MM.1S (cell line): ENCODE data around the gene PLD6.

Experiments used
- DNase-seq: peaks from one replicate; pipeline ENCODE4 v3.0.0-alpha.2; 2015
- H2AFZ ChIP-seq: fragments of 300-600 bp; sonication (generic); 2 replicates; pipeline ENCODE4 v1.6.0; 2016; ENCODE audit warnings: antibody characterized with exemption, low read length
- H3F3A ChIP-seq: fragments of 300-600 bp; sonication (generic); 2 replicates; pipeline ENCODE4 v1.6.1; 2016; ENCODE audit warnings: mild to moderate bottlenecking, antibody characterized with exemption, low read length, moderate library complexity, mixed read lengths; ENCODE audit not compliant: insufficient read depth
- H3K27ac ChIP-seq: fragments of 300-600 bp; sonication (generic); 2 replicates; pipeline ENCODE4 v1.5.1; 2016; ENCODE audit warnings: mild to moderate bottlenecking, low read length
- H3K27me3 ChIP-seq: fragments of 300-600 bp; sonication (generic); replicated peaks from 2 replicates; pipeline ENCODE4 v1.6.0; 2016; ENCODE audit warnings: low read length; ENCODE audit not compliant: insufficient read depth
- H3K36me3 ChIP-seq: fragments of 300-600 bp; sonication (generic); replicated peaks from 2 replicates; pipeline ENCODE4 v1.6.1; 2016; ENCODE audit warnings: mild to moderate bottlenecking, low read length, mixed read lengths; ENCODE audit not compliant: insufficient read depth
- H3K4me1 ChIP-seq: fragments of 300-600 bp; sonication (generic); 2 replicates; pipeline ENCODE4 v1.6.1; 2016; ENCODE audit warnings: low read length, mixed read lengths
- H3K4me2 ChIP-seq: fragments of 300-600 bp; sonication (generic); 2 replicates; pipeline ENCODE4 v1.6.0; 2016; ENCODE audit warnings: low read depth, low read length
- H3K4me3 ChIP-seq: fragments of 300-600 bp; sonication (generic); 2 replicates; pipeline ENCODE4 v1.5.1; 2016; ENCODE audit warnings: low read length, mixed read lengths
- H3K79me2 ChIP-seq: fragments of 300-600 bp; sonication (generic); 2 replicates; pipeline ENCODE4 v1.6.1; 2016; ENCODE audit warnings: mixed run types, low read length, mixed read lengths
- H3K9ac ChIP-seq: fragments of 300-600 bp; sonication (generic); 2 replicates; pipeline ENCODE4 v1.6.1; 2016; ENCODE audit warnings: low read length, mixed read lengths
- H3K9me2 ChIP-seq: fragments of 300-600 bp; sonication (generic); replicated peaks from 2 replicates; pipeline ENCODE4 v1.6.1; 2016; ENCODE audit warnings: mild to moderate bottlenecking, low read length, mixed read lengths; ENCODE audit not compliant: insufficient read depth
- H3K9me3 ChIP-seq: fragments of 300-600 bp; sonication (generic); replicated peaks from 2 replicates; pipeline ENCODE4 v1.6.1; 2016; ENCODE audit warnings: mild to moderate bottlenecking, low read length, mixed read lengths; ENCODE audit not compliant: insufficient read depth
- H4K20me1 ChIP-seq: fragments of 300-600 bp; sonication (generic); 2 replicates; pipeline ENCODE4 v1.6.1; 2016; ENCODE audit warnings: mild to moderate bottlenecking, low read length, moderate library complexity, mixed read lengths; ENCODE audit not compliant: insufficient read depth
- EZH2 ChIP-seq: fragments of 300-600 bp; sonication (generic); optimal IDR thresholded peaks from 2 replicates; pipeline ENCODE3; 2017; ENCODE audit warnings: low read depth, mild to moderate bottlenecking, antibody characterized with exemption, low read length, mixed read lengths
- EZH2phosphoT487 ChIP-seq: fragments of 300-600 bp; sonication (generic); IDR thresholded peaks from 2 replicates; pipeline ENCODE4 v1.6.1; 2018; ENCODE audit warnings: antibody characterized with exemption, low read length
- TF ChIP-seq, protein P1 (sequence below): fragments of 300-600 bp; sonication (generic); IDR thresholded peaks from 2 replicates; pipeline ENCODE4 v1.5.1; 2016; ENCODE audit warnings: antibody characterized with exemption, low read length, mixed read lengths

The PLD6 gene

DNA sequence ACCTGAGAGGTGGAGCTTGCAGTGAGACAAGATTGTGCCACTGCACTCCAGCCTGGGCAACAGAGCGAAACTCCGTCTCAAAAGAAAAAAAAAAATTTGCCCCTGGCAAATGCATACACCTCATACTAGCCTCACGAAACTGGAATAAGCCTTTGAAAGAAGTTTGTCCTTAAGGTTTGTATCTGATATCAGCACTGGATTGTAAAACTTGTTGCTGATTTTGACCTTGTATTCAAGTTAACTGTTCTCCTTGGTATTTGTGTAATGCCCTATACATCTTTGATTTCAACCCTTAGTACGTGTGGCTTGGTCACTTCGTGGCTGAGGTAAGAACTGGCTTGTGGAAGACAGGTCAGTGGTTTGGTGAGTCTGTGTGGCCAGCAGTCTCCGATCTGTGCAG lies 37.0 kb upstream of the PLD6 start:
- no peak for TF ChIP-seq EZH2phosphoT487
- TF ChIP-seq EZH2: no peak
- Histone ChIP-seq H3K27me3 (no peaks in the 10 kb centered on the region), H2AFZ (no peak overlapping the region), H3K4me1 (peaks cover 15% of the 10 kb centered on the region), H4K20me1 (no peaks in the 10 kb centered on the region), H3K9me3 (no peaks in the 10 kb centered on the region), H3F3A (peaks cover 15% of the 10 kb centered on the region), H3K9ac (no peak overlapping the region), H3K27ac (no peak overlapping the region), H3K79me2 (no peaks in the 10 kb centered on the region), H3K36me3 (peaks cover 10% of the 10 kb centered on the region; the same call in 1 of the 2 replicates), H3K4me2 (no peak overlapping the region), H3K4me3 (no peak overlapping the region), H3K9me2 (no peaks in the 10 kb centered on the region)
- DNase-seq: no peak

DNA sequence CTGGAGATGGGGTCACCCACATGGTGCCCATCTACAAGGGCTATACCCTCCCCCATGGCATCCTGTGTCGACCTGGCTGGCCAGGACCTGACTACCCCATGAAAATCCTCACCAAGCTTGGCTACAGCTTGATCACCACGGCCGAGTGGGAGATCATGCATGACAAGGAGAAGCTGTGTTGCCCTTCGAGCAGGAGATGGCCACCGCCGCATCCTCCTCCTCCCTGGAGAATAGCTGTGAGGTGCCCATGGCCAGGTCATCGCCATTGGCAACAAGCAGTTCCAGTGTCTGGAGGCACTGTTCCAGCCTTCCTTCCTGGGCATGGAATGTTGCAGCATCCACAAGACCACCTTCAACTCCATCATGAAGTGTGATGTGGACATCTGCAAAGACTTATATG lies 36.1 kb upstream of the PLD6 start:
- Histone ChIP-seq H3F3A (peaks cover 18% of the 10 kb centered on the region), H3K9ac (no peak overlapping the region), H2AFZ (no peak overlapping the region), H3K4me3 (no peak overlapping the region), H3K79me2 (no peaks in the 10 kb centered on the region), H3K4me2 (no peak overlapping the region), H3K27me3 (no peaks in the 10 kb centered on the region), H3K9me3 (no peaks in the 10 kb centered on the region), H4K20me1 (no peaks in the 10 kb centered on the region), H3K36me3 (peaks cover 9% of the 10 kb centered on the region; the same call in 1 of the 2 replicates), H3K4me1 (peaks cover 17% of the 10 kb centered on the region), H3K9me2 (no peaks in the 10 kb centered on the region), H3K27ac (no peak overlapping the region)
- TF ChIP-seq, protein P1, sequence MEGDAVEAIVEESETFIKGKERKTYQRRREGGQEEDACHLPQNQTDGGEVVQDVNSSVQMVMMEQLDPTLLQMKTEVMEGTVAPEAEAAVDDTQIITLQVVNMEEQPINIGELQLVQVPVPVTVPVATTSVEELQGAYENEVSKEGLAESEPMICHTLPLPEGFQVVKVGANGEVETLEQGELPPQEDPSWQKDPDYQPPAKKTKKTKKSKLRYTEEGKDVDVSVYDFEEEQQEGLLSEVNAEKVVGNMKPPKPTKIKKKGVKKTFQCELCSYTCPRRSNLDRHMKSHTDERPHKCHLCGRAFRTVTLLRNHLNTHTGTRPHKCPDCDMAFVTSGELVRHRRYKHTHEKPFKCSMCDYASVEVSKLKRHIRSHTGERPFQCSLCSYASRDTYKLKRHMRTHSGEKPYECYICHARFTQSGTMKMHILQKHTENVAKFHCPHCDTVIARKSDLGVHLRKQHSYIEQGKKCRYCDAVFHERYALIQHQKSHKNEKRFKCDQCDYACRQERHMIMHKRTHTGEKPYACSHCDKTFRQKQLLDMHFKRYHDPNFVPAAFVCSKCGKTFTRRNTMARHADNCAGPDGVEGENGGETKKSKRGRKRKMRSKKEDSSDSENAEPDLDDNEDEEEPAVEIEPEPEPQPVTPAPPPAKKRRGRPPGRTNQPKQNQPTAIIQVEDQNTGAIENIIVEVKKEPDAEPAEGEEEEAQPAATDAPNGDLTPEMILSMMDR: no peak
- no peak for TF ChIP-seq EZH2phosphoT487
- no peak for TF ChIP-seq EZH2
- no peak for DNase-seq

DNA sequence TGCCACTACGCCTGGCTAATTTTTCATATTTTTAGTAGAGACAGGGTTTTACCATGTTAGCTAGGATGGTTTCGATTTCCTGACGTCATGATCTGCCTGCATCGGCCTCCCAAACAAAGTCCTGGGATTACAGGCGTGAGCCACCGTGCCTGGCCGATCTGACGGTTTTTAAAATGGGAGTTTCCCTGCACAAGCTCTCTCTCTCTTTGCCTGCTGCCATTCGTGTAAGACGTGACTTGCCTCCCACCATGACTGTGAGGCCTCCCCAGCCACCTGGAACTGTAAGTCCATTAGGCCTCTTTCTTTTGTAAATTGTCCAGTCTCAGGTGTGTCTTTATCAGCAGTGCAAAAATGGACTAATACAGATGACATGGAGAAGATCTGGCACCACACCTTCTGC lies 35.5 kb upstream of the PLD6 start:
- no peak overlapping the region for H3K27ac ChIP-seq
- peaks cover 5% of the 10 kb centered on the region for H3K79me2 ChIP-seq
- peaks cover 17% of the 10 kb centered on the region for H3K4me1 ChIP-seq
- no peak overlapping the region for H3K9ac ChIP-seq
- no peak overlapping the region for H3K4me2 ChIP-seq
- no peaks in the 10 kb centered on the region for H4K20me1 ChIP-seq
- H2AFZ ChIP-seq: no peak overlapping the region
- H3K36me3 ChIP-seq: 0 out of 2 replicates have a peak, but pooled peaks cover 3% of the 10 kb centered on the region
- H3K9me2 ChIP-seq: no peaks in the 10 kb centered on the region
- no peak for DNase-seq
- TF ChIP-seq EZH2: no peak
- no peak for TF ChIP-seq EZH2phosphoT487
- TF ChIP-seq, protein P1: no peak
- H3K4me3 ChIP-seq: no peak overlapping the region
- H3K9me3 ChIP-seq: no peaks in the 10 kb centered on the region
- peaks cover 18% of the 10 kb centered on the region for H3F3A ChIP-seq
- no peaks in the 10 kb centered on the region for H3K27me3 ChIP-seq

DNA sequence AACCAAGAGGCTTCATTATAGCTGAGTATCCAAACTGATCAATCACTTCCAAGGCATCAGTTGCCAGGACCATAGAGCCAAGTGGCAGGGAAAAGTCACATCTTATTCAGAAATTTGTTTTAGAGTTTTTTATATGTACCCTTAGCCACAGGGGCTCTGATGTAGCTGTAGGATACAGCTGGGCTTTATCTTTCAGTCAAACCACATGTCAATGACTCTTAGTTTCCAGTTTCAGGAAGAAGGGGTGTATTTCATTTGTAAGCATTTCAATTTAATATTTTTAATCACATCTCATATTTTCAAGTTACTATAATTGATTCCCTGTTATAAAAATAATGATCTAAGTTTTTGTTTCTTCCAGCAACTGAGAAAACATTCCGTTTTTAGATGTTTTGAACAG lies 33.7 kb upstream of the PLD6 start:
- H3K4me2 ChIP-seq: 0 out of 2 replicates have a peak overlapping the region, but pooled peaks have one; percentile 8
- no peaks in the 10 kb centered on the region for H3K9me2 ChIP-seq
- H3K4me3 ChIP-seq: no peak overlapping the region
- no peaks in the 10 kb centered on the region for H4K20me1 ChIP-seq
- no peaks in the 10 kb centered on the region for H3K36me3 ChIP-seq
- H3K9ac ChIP-seq: no peak overlapping the region
- H3K27me3 ChIP-seq: no peaks in the 10 kb centered on the region
- no peaks in the 10 kb centered on the region for H3K9me3 ChIP-seq
- H2AFZ ChIP-seq: no peak overlapping the region
- TF ChIP-seq EZH2phosphoT487 (no peak), EZH2 (no peak)
- TF ChIP-seq, protein P1: no peak
- H3K79me2 ChIP-seq: peaks cover 23% of the 10 kb centered on the region
- H3K4me1 ChIP-seq: peaks cover 23% of the 10 kb centered on the region
- peak overlapping the region; percentile 9; the same call in 1 of the 2 replicates for H3K27ac ChIP-seq
- peak; percentile 29 for DNase-seq
- H3F3A ChIP-seq: peaks cover 18% of the 10 kb centered on the region
